HEK293T (cell line): ENCODE results near the gene SHFL.

Source experiments
- BHLHE40 ChIP-seq: fragments of 450-650 bp; IDR thresholded peaks from 2 replicates; pipeline ENCODE4 v1.6.1; 2016; ENCODE audit warnings: mild to moderate bottlenecking, moderate library complexity, borderline replicate concordance
- FOXK2 ChIP-seq: fragments of 450-650 bp; IDR thresholded peaks from 2 replicates; pipeline ENCODE4 v1.6.1; 2016; ENCODE audit warnings: mild to moderate bottlenecking

GRCh38 chr19:10089801-10090375 is 3.8 kb downstream of the SHFL start:
- TF ChIP-seq BHLHE40 (no peak), FOXK2 (no peak)
